GM12891 (cell line): Measurements from ENCODE around the gene TCP1.

Source experiments
- PAX5 ChIP-seq: IDR thresholded peaks from 2 replicates; pipeline ENCODE4 v1.6.1; 2011; ENCODE audit warnings: low read length, moderate library complexity, mild to moderate bottlenecking; ENCODE audit not compliant: insufficient read depth, severe bottlenecking
- POLR2A ChIP-seq: IDR thresholded peaks from 2 replicates; pipeline ENCODE4 v1.6.1; 2011; ENCODE audit warnings: low read depth, low read length, control low read depth
- POLR2AphosphoS5 ChIP-seq: IDR thresholded peaks from 2 replicates; pipeline ENCODE4 v1.6.1; 2011; ENCODE audit warnings: low read depth, low read length, control low read depth
- TAF1 ChIP-seq: IDR thresholded peaks from 2 replicates; pipeline ENCODE4 v1.6.1; 2011; ENCODE audit warnings: low read depth, low read length, control low read depth

DNA sequence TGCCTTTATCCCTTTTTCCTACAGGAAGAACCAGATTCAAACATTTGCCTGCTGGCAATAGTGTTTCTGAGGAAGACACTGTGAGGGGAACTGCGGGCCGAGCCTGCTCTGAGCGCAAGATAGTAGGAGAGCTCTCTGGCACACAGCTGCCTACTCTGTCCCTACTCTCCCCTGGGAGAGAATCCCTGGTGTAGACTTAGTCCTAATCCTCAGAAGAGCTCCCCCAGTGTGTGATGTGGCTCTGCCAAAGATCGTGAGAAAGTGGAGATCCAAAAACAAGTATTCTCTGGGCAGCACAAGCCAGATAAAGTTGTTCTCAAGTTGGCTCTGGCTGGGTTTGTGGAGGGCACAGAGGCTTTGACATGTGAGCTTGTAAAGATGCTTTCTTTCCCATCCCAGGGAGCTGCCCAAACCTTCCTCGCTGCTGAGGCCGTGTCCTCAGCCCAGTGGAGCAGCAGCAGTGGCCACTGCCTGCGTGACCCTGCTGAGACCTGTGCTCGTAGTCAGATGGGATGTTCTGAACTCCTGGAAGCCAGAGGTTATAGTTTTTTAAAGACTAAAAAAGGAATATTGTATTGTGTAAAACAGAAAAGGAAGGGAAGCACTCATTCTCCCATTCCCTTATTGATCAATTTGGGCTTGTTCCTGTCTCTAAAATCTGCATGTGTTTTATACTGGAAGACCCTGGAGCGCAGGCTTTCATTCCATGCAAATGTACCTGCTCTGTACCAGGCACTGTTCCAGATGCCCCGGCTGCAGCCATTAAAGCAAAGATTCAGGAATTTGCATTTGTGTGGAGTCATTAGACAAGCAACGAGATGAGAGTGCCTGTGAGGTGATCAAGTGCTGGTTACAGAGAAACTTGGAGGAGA is 41.3 kb upstream of the TCP1 start:
- TF ChIP-seq TAF1, result no peak
- no peak for TF ChIP-seq POLR2A
- TF ChIP-seq POLR2AphosphoS5, result no peak
- no peak for TF ChIP-seq PAX5
